MM.1S (cell line): ENCODE results near the gene THOC5.

Source experiments
- DNase-seq: peaks from one replicate; pipeline ENCODE4 v3.0.0-alpha.2; 2015
- H2AFZ ChIP-seq: fragments of 300-600 bp; sonication (generic); 2 replicates; pipeline ENCODE4 v1.6.0; 2016; ENCODE audit warnings: antibody characterized with exemption, low read length
- H3F3A ChIP-seq: fragments of 300-600 bp; sonication (generic); 2 replicates; pipeline ENCODE4 v1.6.1; 2016; ENCODE audit warnings: mild to moderate bottlenecking, antibody characterized with exemption, low read length, moderate library complexity, mixed read lengths; ENCODE audit not compliant: insufficient read depth
- H3K27ac ChIP-seq: fragments of 300-600 bp; sonication (generic); 2 replicates; pipeline ENCODE4 v1.5.1; 2016; ENCODE audit warnings: mild to moderate bottlenecking, low read length
- H3K27me3 ChIP-seq: fragments of 300-600 bp; sonication (generic); replicated peaks from 2 replicates; pipeline ENCODE4 v1.6.0; 2016; ENCODE audit warnings: low read length; ENCODE audit not compliant: insufficient read depth
- H3K36me3 ChIP-seq: fragments of 300-600 bp; sonication (generic); replicated peaks from 2 replicates; pipeline ENCODE4 v1.6.1; 2016; ENCODE audit warnings: mild to moderate bottlenecking, low read length, mixed read lengths; ENCODE audit not compliant: insufficient read depth
- H3K4me1 ChIP-seq: fragments of 300-600 bp; sonication (generic); 2 replicates; pipeline ENCODE4 v1.6.1; 2016; ENCODE audit warnings: low read length, mixed read lengths
- H3K4me2 ChIP-seq: fragments of 300-600 bp; sonication (generic); 2 replicates; pipeline ENCODE4 v1.6.0; 2016; ENCODE audit warnings: low read depth, low read length
- H3K4me3 ChIP-seq: fragments of 300-600 bp; sonication (generic); 2 replicates; pipeline ENCODE4 v1.5.1; 2016; ENCODE audit warnings: low read length, mixed read lengths
- H3K79me2 ChIP-seq: fragments of 300-600 bp; sonication (generic); 2 replicates; pipeline ENCODE4 v1.6.1; 2016; ENCODE audit warnings: mixed run types, low read length, mixed read lengths
- H3K9ac ChIP-seq: fragments of 300-600 bp; sonication (generic); 2 replicates; pipeline ENCODE4 v1.6.1; 2016; ENCODE audit warnings: low read length, mixed read lengths
- H3K9me2 ChIP-seq: fragments of 300-600 bp; sonication (generic); replicated peaks from 2 replicates; pipeline ENCODE4 v1.6.1; 2016; ENCODE audit warnings: mild to moderate bottlenecking, low read length, mixed read lengths; ENCODE audit not compliant: insufficient read depth
- H3K9me3 ChIP-seq: fragments of 300-600 bp; sonication (generic); replicated peaks from 2 replicates; pipeline ENCODE4 v1.6.1; 2016; ENCODE audit warnings: mild to moderate bottlenecking, low read length, mixed read lengths; ENCODE audit not compliant: insufficient read depth
- H4K20me1 ChIP-seq: fragments of 300-600 bp; sonication (generic); 2 replicates; pipeline ENCODE4 v1.6.1; 2016; ENCODE audit warnings: mild to moderate bottlenecking, low read length, moderate library complexity, mixed read lengths; ENCODE audit not compliant: insufficient read depth
- CTCF ChIP-seq: fragments of 300-600 bp; sonication (generic); IDR thresholded peaks from 2 replicates; pipeline ENCODE4 v1.5.1; 2016; ENCODE audit warnings: antibody characterized with exemption, low read length, mixed read lengths
- EZH2phosphoT487 ChIP-seq: fragments of 300-600 bp; sonication (generic); IDR thresholded peaks from 2 replicates; pipeline ENCODE4 v1.6.1; 2018; ENCODE audit warnings: antibody characterized with exemption, low read length

Gene THOC5

GRCh38 chr22:29456211-29456671, 97.3 kb downstream of the THOC5 start:
- H3K9ac ChIP-seq = no peak overlapping the region
- no peaks in the 10 kb centered on the region for H3K9me3 ChIP-seq
- no peak for DNase-seq

More at GRCh38 chr22:29456211-29456671, 97.3 kb downstream of the THOC5 start:
- no peak overlapping the region for H3K4me3 ChIP-seq
- no peaks in the 10 kb centered on the region for H3K36me3 ChIP-seq
- H3K4me2 ChIP-seq = no peak overlapping the region
- no peaks in the 10 kb centered on the region for H3K9me2 ChIP-seq
- H4K20me1 ChIP-seq = no peaks in the 10 kb centered on the region
- no peak overlapping the region for H2AFZ ChIP-seq
- TF ChIP-seq CTCF = no peak
- no peak for TF ChIP-seq EZH2phosphoT487
- H3K27ac ChIP-seq = no peak overlapping the region
- no peaks in the 10 kb centered on the region for H3K27me3 ChIP-seq
- no peaks in the 10 kb centered on the region for H3K4me1 ChIP-seq
- no peaks in the 10 kb centered on the region for H3F3A ChIP-seq
- H3K79me2 ChIP-seq = no peaks in the 10 kb centered on the region
